ENCODE results near the gene ZNF69.

DNA sequence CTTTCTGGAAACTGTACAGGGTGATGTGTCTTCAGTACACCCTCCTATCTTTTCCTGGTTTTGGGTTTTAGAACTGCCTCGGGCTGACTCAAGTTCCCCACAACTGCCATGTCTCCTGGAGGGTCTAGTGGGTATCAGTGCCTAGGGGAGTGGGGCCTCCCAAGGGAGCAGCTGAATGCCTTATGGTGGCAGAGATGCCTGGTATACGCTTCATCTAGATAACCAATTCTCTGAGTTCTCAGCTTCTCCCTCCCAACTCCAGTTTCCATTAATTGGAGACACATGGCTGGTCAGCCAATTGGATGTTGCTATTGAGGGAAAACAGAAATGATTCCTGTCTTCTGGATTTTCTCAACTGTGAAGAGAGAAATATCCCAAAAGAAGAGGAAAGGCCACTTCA, 26.3 kb upstream of the ZNF69 start:
- TF ChIP-seq, protein P1, sequence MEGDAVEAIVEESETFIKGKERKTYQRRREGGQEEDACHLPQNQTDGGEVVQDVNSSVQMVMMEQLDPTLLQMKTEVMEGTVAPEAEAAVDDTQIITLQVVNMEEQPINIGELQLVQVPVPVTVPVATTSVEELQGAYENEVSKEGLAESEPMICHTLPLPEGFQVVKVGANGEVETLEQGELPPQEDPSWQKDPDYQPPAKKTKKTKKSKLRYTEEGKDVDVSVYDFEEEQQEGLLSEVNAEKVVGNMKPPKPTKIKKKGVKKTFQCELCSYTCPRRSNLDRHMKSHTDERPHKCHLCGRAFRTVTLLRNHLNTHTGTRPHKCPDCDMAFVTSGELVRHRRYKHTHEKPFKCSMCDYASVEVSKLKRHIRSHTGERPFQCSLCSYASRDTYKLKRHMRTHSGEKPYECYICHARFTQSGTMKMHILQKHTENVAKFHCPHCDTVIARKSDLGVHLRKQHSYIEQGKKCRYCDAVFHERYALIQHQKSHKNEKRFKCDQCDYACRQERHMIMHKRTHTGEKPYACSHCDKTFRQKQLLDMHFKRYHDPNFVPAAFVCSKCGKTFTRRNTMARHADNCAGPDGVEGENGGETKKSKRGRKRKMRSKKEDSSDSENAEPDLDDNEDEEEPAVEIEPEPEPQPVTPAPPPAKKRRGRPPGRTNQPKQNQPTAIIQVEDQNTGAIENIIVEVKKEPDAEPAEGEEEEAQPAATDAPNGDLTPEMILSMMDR (IDR thresholded peaks at IDR 0.05): no peak
- TF ChIP-seq EZH2 (IDR thresholded peaks at IDR 0.05; ENCODE audit: borderline replicate concordance, insufficient read depth, low read depth, low read length, poor library complexity, severe bottlenecking): no peak

Data from B cell (primary cell).